Mucosa of stomach (tissue), 1 donor: ENCODE results near the gene ONECUT3.
"Not testable (repeated sequence)": the region's sequence is repeated elsewhere in the genome, so short reads cannot be mapped to it uniquely, and the experiment has no call there.

Source experiments
- H3K27me3 ChIP-seq: one replicate; pipeline ENCODE4 v1.7.0; 2013; ENCODE audit warnings: mild to moderate bottlenecking, low read length; ENCODE audit not compliant: control insufficient read depth, insufficient read depth
- H3K36me3 ChIP-seq: one replicate; pipeline ENCODE4 v1.7.0; 2013; ENCODE audit warnings: low read length; ENCODE audit not compliant: control insufficient read depth, insufficient read depth
- H3K4me1 ChIP-seq: one replicate; pipeline ENCODE4 v1.7.0; 2013; ENCODE audit warnings: mild to moderate bottlenecking, low read length; ENCODE audit not compliant: control insufficient read depth, insufficient read depth
- H3K4me3 ChIP-seq: one replicate; pipeline ENCODE4 v1.7.0; 2013; ENCODE audit warnings: low read length
- H3K9ac ChIP-seq: one replicate; pipeline ENCODE4 v1.7.0; 2013; ENCODE audit warnings: mild to moderate bottlenecking, low read length, moderate library complexity
- H3K9me3 ChIP-seq: one replicate; pipeline ENCODE4 v1.7.0; 2013; ENCODE audit warnings: mild to moderate bottlenecking, low read length, moderate library complexity; ENCODE audit not compliant: control insufficient read depth
- donor health status: Pancreatic carcinoma.

Gene ONECUT3

DNA sequence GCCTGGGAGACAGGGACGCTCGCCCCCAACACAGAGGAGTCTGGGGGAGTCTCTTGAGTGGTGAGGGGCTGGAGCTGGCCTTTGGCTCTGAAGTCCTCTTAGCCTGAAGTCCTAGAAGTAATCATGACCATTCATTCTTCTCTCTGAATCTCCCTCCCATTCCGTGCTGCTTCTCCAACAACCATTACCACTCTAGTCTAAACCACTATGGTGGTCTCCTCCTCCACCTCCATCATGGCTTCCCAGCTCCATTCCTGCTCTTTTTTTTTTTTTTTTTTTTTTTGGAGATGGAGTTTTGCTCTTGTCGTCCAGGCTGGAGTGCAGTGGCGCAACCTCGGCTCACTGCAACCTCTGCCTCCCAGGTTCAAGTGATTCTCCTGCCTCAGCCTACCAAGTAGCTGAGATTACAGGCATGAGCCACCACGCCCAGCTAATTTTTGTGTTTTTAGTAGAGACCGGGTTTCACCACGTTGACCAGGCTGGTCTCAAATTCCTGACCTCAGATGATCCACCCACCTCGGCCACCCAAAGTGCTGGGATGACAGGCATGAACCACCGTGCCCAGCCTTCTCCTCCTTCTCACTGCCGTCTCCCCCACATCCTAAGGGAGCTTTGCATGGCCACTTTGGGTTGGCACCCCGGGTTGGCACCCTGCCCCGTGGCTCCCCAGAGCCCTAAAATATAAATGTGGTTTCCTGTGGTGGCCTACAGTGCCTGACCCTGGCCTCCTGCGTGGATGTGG lies 7.7 kb downstream of the ONECUT3 start:
- H3K36me3 ChIP-seq, H3K9ac ChIP-seq, H3K4me1 ChIP-seq, H3K9me3 ChIP-seq, H3K4me3 ChIP-seq: not testable (repeated sequence)
- peaks cover 49% of the 10 kb centered on the region for H3K27me3 ChIP-seq

- Histone ChIP-seq H3K27me3 (peaks cover 50% of the 10 kb centered on the region), H3K36me3 (no peaks in the 10 kb centered on the region), H3K4me3 (no peak overlapping the region), H3K9ac (no peak overlapping the region), H3K4me1 (peaks cover 7% of the 10 kb centered on the region), H3K9me3 (no peaks in the 10 kb centered on the region)
These were observed 8.4 kb downstream of the ONECUT3 start for GRCh38 chr19:1761528-1762242.

DNA sequence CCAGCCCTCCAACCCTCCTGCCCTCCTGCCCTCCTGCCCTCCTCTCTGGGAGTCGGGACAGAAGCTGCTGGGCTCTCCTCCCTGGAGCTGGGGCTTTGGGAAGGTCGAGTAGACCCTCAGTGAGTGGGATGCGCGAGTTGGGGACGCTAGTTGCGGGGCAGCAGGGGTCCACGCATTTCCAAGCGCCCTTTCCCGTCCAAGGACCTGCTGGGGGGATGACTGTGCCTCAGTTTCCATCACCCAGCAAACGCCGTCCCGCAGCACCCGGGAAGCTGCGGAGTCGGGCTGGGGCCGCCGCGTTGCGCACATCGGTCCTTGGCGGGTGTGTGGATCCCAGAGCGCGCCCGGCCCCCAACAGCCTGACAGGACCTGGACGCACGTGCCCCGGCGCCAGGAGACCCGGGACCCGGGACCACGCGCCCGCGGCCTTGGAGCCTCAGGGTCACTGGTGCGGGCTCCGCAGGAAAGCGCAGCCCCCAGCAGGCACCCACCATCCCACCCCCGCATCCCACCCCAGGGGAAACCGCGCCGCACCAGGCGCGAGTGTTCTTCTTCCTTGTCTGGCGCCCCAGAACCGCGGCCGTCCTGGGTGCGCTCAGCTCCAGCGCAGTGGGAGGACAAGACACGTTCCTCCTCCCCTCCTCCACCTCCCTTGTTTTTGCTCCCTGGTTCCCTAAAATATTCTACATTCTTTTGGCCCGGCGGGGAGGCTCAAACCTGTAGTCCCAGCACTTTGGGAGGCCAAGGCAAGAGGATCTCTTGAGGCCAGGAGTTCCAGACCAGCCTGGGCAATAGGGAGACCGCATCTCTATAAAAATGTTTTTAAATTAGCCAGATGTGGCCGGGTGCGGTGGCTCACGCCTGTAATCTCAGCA lies 9.2 kb downstream of the ONECUT3 start:
- H3K36me3 ChIP-seq = no peaks in the 10 kb centered on the region
- H3K4me3 ChIP-seq = no peak overlapping the region
- peaks cover 11% of the 10 kb centered on the region for H3K4me1 ChIP-seq
- H3K27me3 ChIP-seq = peaks cover 51% of the 10 kb centered on the region
- no peaks in the 10 kb centered on the region for H3K9me3 ChIP-seq
- no peak overlapping the region for H3K9ac ChIP-seq

GRCh38 chr19:1763648-1764639 lies 10.6 kb downstream of the ONECUT3 start:
- Histone ChIP-seq H3K9me3 (no peaks in the 10 kb centered on the region), H3K27me3 (peaks cover 49% of the 10 kb centered on the region), H3K4me1 (peaks cover 9% of the 10 kb centered on the region), H3K4me3 (no peak overlapping the region), H3K9ac (no peak overlapping the region), H3K36me3 (no peaks in the 10 kb centered on the region)

DNA sequence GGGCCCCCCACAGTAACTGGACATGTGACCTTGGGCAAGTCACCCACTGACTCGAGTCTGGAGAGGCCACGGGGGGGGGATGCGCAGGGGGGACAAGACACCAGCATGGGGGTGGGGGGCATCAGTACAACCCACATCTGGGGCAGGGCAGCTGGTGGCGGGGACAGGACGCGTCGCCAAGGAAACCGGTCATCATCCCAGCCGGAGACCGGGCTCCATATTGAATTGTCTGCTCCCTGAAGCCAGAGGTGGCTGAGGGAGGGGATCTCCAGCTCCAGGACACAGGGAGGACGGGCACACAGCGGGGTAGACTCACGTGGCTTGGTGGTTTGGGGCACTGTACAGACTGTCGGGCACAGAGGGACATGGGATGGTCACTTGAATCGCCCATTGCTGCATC lies 11.4 kb downstream of the ONECUT3 start:
- Histone ChIP-seq H3K4me3 (no peak overlapping the region), H3K36me3 (no peaks in the 10 kb centered on the region), H3K9ac (no peak overlapping the region), H3K9me3 (no peaks in the 10 kb centered on the region), H3K4me1 (peaks cover 9% of the 10 kb centered on the region), H3K27me3 (peaks cover 43% of the 10 kb centered on the region)

DNA sequence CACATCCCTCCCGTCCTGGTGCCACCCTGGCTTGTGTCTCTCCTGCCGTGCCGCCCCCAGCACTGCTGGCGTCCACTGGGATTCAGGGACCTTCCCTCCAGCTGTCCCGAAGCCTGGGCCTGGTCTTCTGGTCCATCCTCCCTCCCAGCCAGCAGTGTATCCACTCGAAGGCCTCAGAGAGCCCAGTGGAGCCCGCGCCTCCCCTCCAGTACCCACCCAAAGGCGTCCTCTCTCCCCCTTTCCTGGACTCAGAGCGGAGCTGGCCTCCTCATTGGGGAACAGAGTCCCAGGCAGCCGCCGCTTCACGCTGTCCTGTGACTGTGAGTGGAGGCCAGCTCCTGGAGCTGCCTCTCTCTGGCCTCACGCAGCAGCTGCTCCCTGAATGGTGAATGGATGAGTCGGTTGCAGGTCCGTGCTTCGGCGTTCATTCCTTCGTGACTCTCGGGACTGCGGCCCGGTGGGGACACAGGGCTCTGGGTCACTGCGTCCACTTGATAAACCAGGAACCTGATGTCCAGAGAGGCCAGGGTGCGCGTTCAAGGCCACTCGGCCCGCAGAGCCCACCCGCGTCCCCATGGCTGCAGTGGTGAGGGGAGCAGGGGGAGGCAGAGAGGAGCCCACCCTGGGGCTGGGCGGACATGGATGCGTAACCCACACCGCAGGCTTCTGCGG lies 12.1 kb downstream of the ONECUT3 start:
- H3K27me3 ChIP-seq = peaks cover 38% of the 10 kb centered on the region
- no peaks in the 10 kb centered on the region for H3K9me3 ChIP-seq
- no peaks in the 10 kb centered on the region for H3K36me3 ChIP-seq
- H3K4me1 ChIP-seq = peaks cover 9% of the 10 kb centered on the region
- H3K9ac ChIP-seq = no peak overlapping the region
- H3K4me3 ChIP-seq = no peak overlapping the region

DNA sequence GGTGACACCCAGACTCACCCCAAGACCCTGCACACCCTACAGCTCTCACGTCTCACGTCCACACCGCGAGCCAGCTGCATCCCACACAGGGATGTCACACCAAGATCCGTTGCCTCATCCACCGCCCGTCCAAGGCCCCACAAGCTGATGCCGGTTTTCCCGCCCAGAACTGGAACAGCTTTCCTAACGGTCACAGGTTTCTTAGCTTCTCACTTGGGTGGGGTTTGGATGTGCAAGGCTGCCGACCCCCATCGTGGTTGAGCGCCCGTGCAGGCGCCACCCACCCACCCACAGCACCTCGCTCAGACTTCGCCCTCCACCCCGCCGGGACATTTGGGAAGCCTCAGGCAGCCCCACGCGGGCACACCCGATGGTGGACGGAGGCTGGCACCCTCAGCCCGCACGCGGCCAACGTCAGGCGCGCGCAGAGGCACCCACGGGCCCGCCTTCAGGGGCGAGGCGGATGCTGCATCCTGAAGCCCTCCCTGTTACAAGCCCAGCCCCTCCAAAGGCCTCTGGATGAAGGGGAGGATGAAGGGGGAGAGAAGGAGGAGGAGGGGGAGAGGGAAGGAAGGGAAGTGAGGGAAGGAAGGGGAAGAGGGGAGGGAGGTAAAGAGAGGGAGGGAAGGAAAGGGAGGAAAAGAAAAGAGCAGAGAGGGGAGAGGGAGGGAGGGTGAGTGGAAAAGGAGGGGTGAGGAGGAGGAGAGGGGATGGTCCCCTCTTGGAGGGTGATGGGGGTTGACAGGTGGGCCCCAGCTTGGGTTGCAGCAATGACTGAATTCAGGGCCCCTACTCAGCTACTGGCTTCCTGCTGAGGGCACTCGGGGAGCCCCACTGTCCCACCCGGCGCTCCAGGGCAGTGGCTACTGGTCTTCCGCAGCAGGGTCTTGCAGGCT lies 12.8 kb downstream of the ONECUT3 start:
- Histone ChIP-seq H3K4me3 (no peak overlapping the region), H3K27me3 (peaks cover 38% of the 10 kb centered on the region), H3K9ac (no peak overlapping the region), H3K4me1 (peaks cover 9% of the 10 kb centered on the region), H3K36me3 (no peaks in the 10 kb centered on the region), H3K9me3 (no peaks in the 10 kb centered on the region)

DNA sequence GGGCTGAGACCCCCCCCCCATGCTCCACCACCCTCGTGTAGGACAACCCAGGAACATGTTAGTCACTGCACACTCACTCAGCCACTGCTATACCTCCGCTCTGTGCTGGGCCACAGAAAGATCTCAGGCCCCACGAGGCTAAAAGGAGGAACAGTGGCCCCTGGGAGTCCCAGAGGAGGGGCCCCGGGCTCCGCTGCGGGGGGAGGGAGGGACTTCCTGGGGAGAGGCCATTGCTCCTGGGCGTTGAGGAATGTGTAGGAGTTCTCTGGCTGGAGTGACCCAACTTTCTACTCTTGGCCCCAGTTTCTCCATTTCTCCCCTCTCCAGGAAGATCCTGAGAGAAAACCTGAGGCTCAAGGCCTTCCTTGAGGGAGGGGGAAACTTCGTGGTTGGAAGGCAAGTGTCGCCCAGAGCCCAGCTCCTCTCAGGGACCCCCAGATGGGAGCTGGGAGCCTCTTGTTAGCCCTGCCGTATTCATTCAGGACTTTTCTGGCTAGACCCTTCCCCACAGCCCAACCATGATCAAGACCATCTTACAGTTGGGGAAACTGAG lies 13.6 kb downstream of the ONECUT3 start:
- H3K27me3 ChIP-seq = peaks cover 32% of the 10 kb centered on the region
- H3K9me3 ChIP-seq = no peaks in the 10 kb centered on the region
- no peak overlapping the region for H3K9ac ChIP-seq
- H3K4me3 ChIP-seq = no peak overlapping the region
- peaks cover 9% of the 10 kb centered on the region for H3K4me1 ChIP-seq
- H3K36me3 ChIP-seq = no peaks in the 10 kb centered on the region

DNA sequence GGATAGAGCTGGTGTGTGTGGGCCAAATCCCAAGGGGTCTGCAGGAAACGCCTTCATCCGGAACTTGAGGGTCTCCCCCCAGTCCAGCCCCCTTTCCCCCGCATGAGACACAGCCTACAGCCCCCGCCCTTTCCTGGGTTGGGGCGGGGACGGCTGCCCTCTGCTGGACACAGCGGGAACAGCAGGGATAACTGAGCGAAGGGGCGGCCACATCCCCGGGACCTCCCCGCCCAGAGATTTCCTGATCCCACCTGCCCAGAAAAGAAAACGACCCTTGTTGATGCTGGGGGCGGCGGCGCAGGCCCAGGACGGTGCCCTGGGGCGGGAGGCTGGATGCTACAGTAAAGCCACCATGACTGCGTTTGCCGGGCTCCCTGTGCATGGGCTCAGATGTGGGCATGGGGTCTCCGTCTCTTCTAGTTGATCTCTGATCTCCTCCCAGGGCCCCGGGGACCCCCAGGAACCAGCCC lies 14.2 kb downstream of the ONECUT3 start:
- H3K9ac ChIP-seq = no peak overlapping the region
- H3K27me3 ChIP-seq = peaks cover 32% of the 10 kb centered on the region
- H3K4me1 ChIP-seq = peaks cover 9% of the 10 kb centered on the region
- no peaks in the 10 kb centered on the region for H3K9me3 ChIP-seq
- no peaks in the 10 kb centered on the region for H3K36me3 ChIP-seq
- no peak overlapping the region for H3K4me3 ChIP-seq

DNA sequence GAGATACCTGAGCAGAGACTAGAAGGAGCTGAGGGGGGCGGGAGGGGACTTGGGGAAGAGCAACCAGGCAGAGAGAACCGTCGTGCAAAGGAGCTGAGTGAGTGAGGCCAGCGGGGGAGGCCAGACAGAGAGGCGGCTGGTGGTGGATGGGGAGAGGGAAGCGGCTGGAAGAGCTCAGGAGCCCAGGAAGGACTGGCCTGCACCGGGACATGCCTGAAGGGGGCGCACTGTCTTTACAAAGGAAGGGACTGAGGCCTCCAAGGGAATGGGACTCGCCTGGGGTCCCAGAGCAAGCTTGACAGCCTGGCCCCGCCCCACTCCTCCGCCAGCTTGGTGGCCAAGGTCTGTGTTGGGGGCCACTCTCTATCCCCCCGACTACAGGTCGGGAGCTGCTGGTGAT lies 14.9 kb downstream of the ONECUT3 start:
- Histone ChIP-seq H3K4me3 (no peak overlapping the region), H3K9me3 (no peaks in the 10 kb centered on the region), H3K9ac (no peak overlapping the region), H3K27me3 (peaks cover 32% of the 10 kb centered on the region), H3K36me3 (no peaks in the 10 kb centered on the region), H3K4me1 (peaks cover 13% of the 10 kb centered on the region)
